DND-41 (cell line): ENCODE results near the gene CMTM2.
A peak's percentile ranks its signal among the peaks of the same experiment; 100 is the strongest.
"Not testable (repeated sequence)": the region's sequence is repeated elsewhere in the genome, so short reads cannot be mapped to it uniquely, and the experiment has no call there.

Experiments used
- ATAC-seq: fragments of 200-7000 bp; cut with Tn5 transposase; 3 replicates; pipeline ENCODE4 v1.9.1; 2021; ENCODE audit warnings: low read depth; ENCODE audit not compliant: insufficient read depth
- DNase-seq: peaks from one replicate; pipeline ENCODE4 v3.0.0-alpha.2; 2020
- H2AFZ ChIP-seq: 2 replicates; pipeline ENCODE4 v1.6.0; 2012; ENCODE audit warnings: low read depth, low read length
- H3K27ac ChIP-seq: 2 replicates; pipeline ENCODE4 v1.5.1; 2012; ENCODE audit warnings: low read length, inconsistent platforms
- H3K27me3 ChIP-seq: fragments of 200-600 bp; sonication (generic); 2 replicates; pipeline ENCODE4 v1.6.0; 2012; ENCODE audit warnings: low read length, mild to moderate bottlenecking, inconsistent platforms; ENCODE audit not compliant: insufficient read depth, poor library complexity
- H3K36me3 ChIP-seq: 2 replicates; pipeline ENCODE4 v1.5.1; 2012; ENCODE audit warnings: low read length, inconsistent platforms; ENCODE audit not compliant: insufficient read depth
- H3K4me1 ChIP-seq: 2 replicates; pipeline ENCODE4 v1.5.1; 2012; ENCODE audit warnings: mild to moderate bottlenecking, low read length; ENCODE audit not compliant: insufficient read depth
- H3K4me2 ChIP-seq: 2 replicates; pipeline ENCODE4 v1.6.0; 2012; ENCODE audit warnings: mild to moderate bottlenecking, moderate library complexity, low read length, inconsistent platforms; ENCODE audit not compliant: insufficient read depth
- H3K4me3 ChIP-seq, 2 experiments: fragments of 200-600 bp in 1 of 2; shearing (Covaris generic) in 1 of 2; 2 replicates each; pipeline ENCODE4 v1.5.1; 2012 to 2016; ENCODE audit warnings: inconsistent platforms in 2 of 2, low read length in 2 of 2, mild to moderate bottlenecking in 2 of 2, low read depth in 1 of 2, moderate library complexity in 1 of 2
- H3K79me2 ChIP-seq: 2 replicates; pipeline ENCODE4 v1.6.0; 2012; ENCODE audit warnings: low read length, inconsistent platforms; ENCODE audit not compliant: insufficient read depth
- H3K9ac ChIP-seq: 2 replicates; pipeline ENCODE4 v1.6.0; 2012; ENCODE audit warnings: low read depth, mild to moderate bottlenecking, inconsistent platforms, low read length, moderate library complexity
- H3K9me3 ChIP-seq: 2 replicates; pipeline ENCODE4 v1.5.1; 2012; ENCODE audit warnings: low read length, moderate library complexity, mild to moderate bottlenecking, inconsistent platforms; ENCODE audit not compliant: insufficient read depth, severe bottlenecking
- H4K20me1 ChIP-seq: 2 replicates; pipeline ENCODE4 v1.6.0; 2012; ENCODE audit warnings: low read length; ENCODE audit not compliant: insufficient read depth
- CTCF ChIP-seq: IDR thresholded peaks from 2 replicates; pipeline ENCODE4 v1.5.1; 2012; ENCODE audit warnings: borderline replicate concordance, low read length, moderate library complexity, mild to moderate bottlenecking; ENCODE audit not compliant: poor library complexity, severe bottlenecking; ENCODE audit errors: extremely low read depth
- EZH2 ChIP-seq: IDR thresholded peaks from 3 replicates; pipeline ENCODE4 v1.6.1; 2012; ENCODE audit warnings: borderline replicate concordance, low read depth, mild to moderate bottlenecking, moderate library complexity, low read length, inconsistent platforms; ENCODE audit not compliant: severe bottlenecking

Gene CMTM2

DNA sequence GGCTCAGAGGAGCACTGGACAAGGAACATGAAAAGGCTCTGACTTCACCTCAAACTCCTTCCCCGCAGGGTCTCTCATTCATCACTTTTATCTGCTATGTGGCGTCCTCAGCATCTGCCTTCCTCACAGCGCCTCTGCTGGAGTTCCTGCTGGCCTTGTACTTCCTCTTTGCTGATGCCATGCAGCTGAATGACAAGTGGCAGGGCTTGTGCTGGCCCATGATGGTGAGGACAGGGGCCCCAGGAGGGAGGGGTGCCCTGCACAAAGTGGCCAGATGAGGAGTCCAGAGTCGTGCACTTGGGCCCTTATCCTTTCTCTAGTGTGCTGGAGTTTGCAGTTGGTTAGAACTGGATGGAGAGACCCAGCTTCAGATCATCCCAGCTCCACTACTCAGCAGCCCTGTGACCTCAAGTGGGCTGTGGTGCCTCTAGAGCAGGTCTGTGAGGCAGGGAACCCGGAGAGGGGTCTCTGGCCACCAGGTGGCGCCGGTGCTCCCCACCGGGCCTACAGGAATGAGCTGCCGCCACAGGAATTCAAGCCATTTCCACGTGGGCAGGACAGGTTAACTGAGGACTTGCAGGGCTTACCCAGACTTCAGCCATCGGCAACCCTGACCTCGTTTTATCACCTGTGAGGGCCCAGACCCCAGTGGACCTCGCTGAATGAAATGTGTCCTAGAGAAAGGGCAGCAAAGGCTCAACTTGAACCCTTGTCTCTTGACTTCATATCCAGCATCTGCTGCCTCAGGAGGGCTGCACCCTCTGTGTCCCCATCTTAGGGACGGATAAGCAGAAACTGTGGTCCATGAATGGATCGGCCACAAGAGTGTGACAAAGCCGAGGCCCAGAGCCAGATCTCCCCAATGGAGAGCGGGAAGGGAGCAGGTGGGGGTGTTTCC is 29.2 kb downstream of the CMTM2 start:
- ATAC-seq = peak; percentile 59

GRCh38 chr16:66609139-66609510 is 29.9 kb downstream of the CMTM2 start:
- Histone ChIP-seq H3K4me2 (peak overlapping the region; percentile 47; the same call in 1 of the 2 replicates), H3K36me3 (peaks cover 79% of the 10 kb centered on the region)

More for the DNA sequence above, 29.2 kb downstream of the CMTM2 start:
- H3K4me2 ChIP-seq = peak overlapping the region; percentile 47
- DNase-seq = peak; percentile 84
- no peak overlapping the region for H2AFZ ChIP-seq
- peaks cover 42% of the 10 kb centered on the region for H3K4me1 ChIP-seq
- H4K20me1 ChIP-seq = peaks cover 64% of the 10 kb centered on the region
- 0 out of 2 replicates have a peak overlapping the region, but pooled peaks have one; percentile 13 for H3K9ac ChIP-seq
- peak overlapping the region; percentile 48 for H3K27ac ChIP-seq
- H3K27me3 ChIP-seq = no peaks in the 10 kb centered on the region
- H3K4me3 ChIP-seq = no peak overlapping the region
- no peaks in the 10 kb centered on the region for H3K9me3 ChIP-seq
- peaks cover 73% of the 10 kb centered on the region for H3K36me3 ChIP-seq
- peaks cover 53% of the 10 kb centered on the region for H3K79me2 ChIP-seq
- TF ChIP-seq EZH2 (no peak), CTCF (peak; percentile 94)

GRCh38 chr16:66610111-66610820 is 31.0 kb downstream of the CMTM2 start:
- H4K20me1 ChIP-seq = peaks cover 64% of the 10 kb centered on the region
- TF ChIP-seq CTCF = no peak
- no peak for TF ChIP-seq EZH2
- H3K4me2 ChIP-seq = no peak overlapping the region
- no peak overlapping the region for H2AFZ ChIP-seq
- H3K9ac ChIP-seq = no peak overlapping the region
- H3K79me2 ChIP-seq = peaks cover 46% of the 10 kb centered on the region
- DNase-seq = no peak
- no peak for ATAC-seq
- H3K36me3 ChIP-seq = peaks cover 82% of the 10 kb centered on the region
- peaks cover 35% of the 10 kb centered on the region for H3K4me1 ChIP-seq
- no peaks in the 10 kb centered on the region for H3K27me3 ChIP-seq
- no peaks in the 10 kb centered on the region for H3K9me3 ChIP-seq
- no peak overlapping the region for H3K4me3 ChIP-seq
- H3K27ac ChIP-seq = no peak overlapping the region; the same call in 1 of the 2 replicates

More at GRCh38 chr16:66609139-66609510, 29.9 kb downstream of the CMTM2 start:
- H3K9me3 ChIP-seq = no peaks in the 10 kb centered on the region
- H3K9ac ChIP-seq = 0 out of 2 replicates have a peak overlapping the region, but pooled peaks have one; percentile 13
- H2AFZ ChIP-seq = no peak overlapping the region
- peaks cover 36% of the 10 kb centered on the region for H3K4me1 ChIP-seq
- no peak for DNase-seq
- ATAC-seq = no peak
- H3K27me3 ChIP-seq = no peaks in the 10 kb centered on the region
- peaks cover 53% of the 10 kb centered on the region for H3K79me2 ChIP-seq
- TF ChIP-seq EZH2 = no peak
- no peak for TF ChIP-seq CTCF
- no peak overlapping the region; the same call in 1 of the 2 replicates for H3K27ac ChIP-seq
- H3K4me3 ChIP-seq = no peak overlapping the region
- H4K20me1 ChIP-seq = peaks cover 64% of the 10 kb centered on the region

- not testable (repeated sequence) for H3K4me3 ChIP-seq, H3K4me2 ChIP-seq, H3K9ac ChIP-seq, ATAC-seq, H3K27ac ChIP-seq, H3K9me3 ChIP-seq, DNase-seq, H3K27me3 ChIP-seq, H2AFZ ChIP-seq
- H3K79me2 ChIP-seq = peaks cover 30% of the 10 kb centered on the region
- peaks cover 50% of the 10 kb centered on the region for H4K20me1 ChIP-seq
- H3K36me3 ChIP-seq = peaks cover 72% of the 10 kb centered on the region
- peaks cover 21% of the 10 kb centered on the region for H3K4me1 ChIP-seq
Measured at GRCh38 chr16:66611911-66612310, 32.6 kb downstream of the CMTM2 start.
